Mesothelial cell of epicardium (in vitro differentiated cells): ENCODE results near the gene THTPA. TPM values are rescaled to one million over a fixed set of nuclear protein-coding genes. Genes with fewer than 3 reads are reported as not detected.

Source experiments
- DNase-seq, 2 experiments: peaks; one replicate each; pipeline ENCODE4 v3.0.0; 2021; ENCODE audit warnings: low spot score in 2 of 2; ENCODE audit not compliant: unreplicated experiment in 2 of 2
- H3K27ac Mint-ChIP-seq: 2 replicates; pipeline ENCODE4 v1.8.0; 2021; ENCODE audit warnings: mixed read lengths
- H3K27me3 Mint-ChIP-seq: 2 replicates; pipeline ENCODE4 v1.8.0; 2021; ENCODE audit warnings: low read depth, mixed read lengths
- H3K36me3 Mint-ChIP-seq: 2 replicates; pipeline ENCODE4 v1.8.0; 2021; ENCODE audit warnings: mixed read lengths
- H3K4me1 Mint-ChIP-seq: 2 replicates; pipeline ENCODE4 v1.8.0; 2021; ENCODE audit warnings: mixed read lengths
- H3K4me3 Mint-ChIP-seq: 2 replicates; pipeline ENCODE4 v1.8.0; 2021; ENCODE audit warnings: mild to moderate bottlenecking, moderate library complexity, mixed read lengths
- H3K9me3 Mint-ChIP-seq: 2 replicates; pipeline ENCODE4 v1.8.0; 2021; ENCODE audit warnings: mixed read lengths
- CTCF ChIP-seq: fragments of 200-600 bp; sonication (generic); IDR thresholded peaks from one replicate; pipeline ENCODE4 v1.5.0; 2021; ENCODE audit warnings: antibody characterized with exemption; ENCODE audit not compliant: unreplicated experiment
- total RNA-seq: library from RNA; stranded (reverse); gene quantifications from 3 replicates; pipeline ENCODE4 v1.2.1, GENCODE V29; 2021

Gene THTPA
- total RNA-seq, 1 donor from 2014 or later, result 15.2 TPM

GRCh38 chr14:23545740-23546365, 10.2 kb upstream of the THTPA start:
- no peaks in the 10 kb centered on the region for H3K27me3 Mint-ChIP-seq
- no peak overlapping the region for H3K4me3 Mint-ChIP-seq
- DNase-seq, result no peak
- TF ChIP-seq CTCF, result no peak
- peaks cover 3% of the 10 kb centered on the region for H3K36me3 Mint-ChIP-seq
- no peaks in the 10 kb centered on the region for H3K9me3 Mint-ChIP-seq
- peaks cover 8% of the 10 kb centered on the region for H3K4me1 Mint-ChIP-seq
- no peak overlapping the region for H3K27ac Mint-ChIP-seq

GRCh38 chr14:23546450-23547035, 9.5 kb upstream of the THTPA start:
- Mint-ChIP-seq H3K27me3 (no peaks in the 10 kb centered on the region), H3K9me3 (no peaks in the 10 kb centered on the region), H3K4me3 (no peak overlapping the region), H3K4me1 (peaks cover 8% of the 10 kb centered on the region), H3K27ac (no peak overlapping the region), H3K36me3 (peaks cover 3% of the 10 kb centered on the region)
- no peak for DNase-seq
- no peak for TF ChIP-seq CTCF

GRCh38 chr14:23547924-23548323, 8.1 kb upstream of the THTPA start:
- Mint-ChIP-seq H3K4me3 (no peak overlapping the region), H3K27me3 (no peaks in the 10 kb centered on the region), H3K4me1 (peaks cover 8% of the 10 kb centered on the region), H3K27ac (no peak overlapping the region), H3K36me3 (peaks cover 3% of the 10 kb centered on the region), H3K9me3 (no peaks in the 10 kb centered on the region)
- TF ChIP-seq CTCF, result no peak
- DNase-seq, result no peak

GRCh38 chr14:23548351-23549318, 7.4 kb upstream of the THTPA start:
- Mint-ChIP-seq H3K36me3 (no peaks in the 10 kb centered on the region), H3K27me3 (no peaks in the 10 kb centered on the region), H3K27ac (no peak overlapping the region), H3K4me1 (peaks cover 8% of the 10 kb centered on the region), H3K4me3 (no peak overlapping the region), H3K9me3 (no peaks in the 10 kb centered on the region)
- no peak for DNase-seq
- TF ChIP-seq CTCF, result no peak

GRCh38 chr14:23550131-23550811, 5.8 kb upstream of the THTPA start:
- no peak for DNase-seq
- H3K27ac Mint-ChIP-seq, result no peak overlapping the region
- H3K4me1 Mint-ChIP-seq, result peaks cover 3% of the 10 kb centered on the region
- no peaks in the 10 kb centered on the region for H3K27me3 Mint-ChIP-seq
- H3K4me3 Mint-ChIP-seq, result no peak overlapping the region
- H3K9me3 Mint-ChIP-seq, result no peaks in the 10 kb centered on the region
- H3K36me3 Mint-ChIP-seq, result no peaks in the 10 kb centered on the region
- no peak for TF ChIP-seq CTCF
